GM19438 (cell line): Measurements from ENCODE around the gene BNIP5.

Experiments
- ATAC-seq: cut with Tn5 transposase; IDR thresholded peaks from one replicate; pipeline ENCODE4 v1.9.1; 2021; ENCODE audit warnings: low read depth; ENCODE audit not compliant: unreplicated experiment

The BNIP5 gene

DNA sequence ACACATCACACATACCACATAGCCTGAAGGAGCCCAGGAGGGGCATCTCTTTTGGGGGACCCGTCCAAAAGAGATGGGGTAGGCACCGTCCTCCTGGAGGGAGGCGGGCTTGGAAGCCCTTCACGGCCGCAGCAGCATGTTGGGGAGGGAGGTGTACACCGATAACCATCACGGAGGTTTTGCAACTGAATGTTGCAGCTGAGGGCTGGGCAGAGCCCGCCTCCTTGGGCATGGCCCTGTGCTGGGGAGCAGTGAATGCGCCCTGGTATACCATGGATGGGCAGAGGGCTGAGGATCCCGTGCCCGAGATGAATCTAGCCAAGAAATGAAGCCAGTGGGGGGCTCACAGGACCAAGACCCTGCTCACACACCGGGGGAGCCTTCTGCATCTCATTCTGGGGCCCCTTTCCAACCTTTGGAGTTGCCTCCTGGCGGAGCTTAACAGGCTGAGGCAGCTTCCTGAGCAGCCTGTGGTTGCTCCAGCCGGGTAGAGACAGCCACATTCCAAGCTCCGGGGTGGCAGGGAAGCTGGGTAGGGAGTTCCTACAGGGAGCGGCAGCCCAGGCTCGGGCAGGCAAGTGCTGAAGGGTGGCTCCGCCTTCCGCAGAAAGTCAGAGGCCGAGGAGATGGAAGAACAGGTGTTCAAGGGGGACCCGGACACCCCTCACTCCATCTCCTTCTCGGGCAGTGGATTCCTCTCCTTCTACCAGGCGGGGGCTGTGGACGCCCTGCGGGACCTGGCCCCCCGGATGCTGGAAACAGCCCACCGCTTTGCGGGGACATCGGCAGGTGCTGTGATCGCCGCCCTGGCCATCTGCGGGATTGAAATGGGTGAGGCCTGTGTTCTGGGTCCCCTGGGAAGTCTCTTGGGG lies 66.6 kb downstream of the BNIP5 start, which contains the start of gene PNPLA1:
PNPLA1 (plus strand) TSS at position 227 of the 872 bp plus-strand sequence; CDS start at position 627, 400 bp downstream.
- no peak for ATAC-seq

DNA sequence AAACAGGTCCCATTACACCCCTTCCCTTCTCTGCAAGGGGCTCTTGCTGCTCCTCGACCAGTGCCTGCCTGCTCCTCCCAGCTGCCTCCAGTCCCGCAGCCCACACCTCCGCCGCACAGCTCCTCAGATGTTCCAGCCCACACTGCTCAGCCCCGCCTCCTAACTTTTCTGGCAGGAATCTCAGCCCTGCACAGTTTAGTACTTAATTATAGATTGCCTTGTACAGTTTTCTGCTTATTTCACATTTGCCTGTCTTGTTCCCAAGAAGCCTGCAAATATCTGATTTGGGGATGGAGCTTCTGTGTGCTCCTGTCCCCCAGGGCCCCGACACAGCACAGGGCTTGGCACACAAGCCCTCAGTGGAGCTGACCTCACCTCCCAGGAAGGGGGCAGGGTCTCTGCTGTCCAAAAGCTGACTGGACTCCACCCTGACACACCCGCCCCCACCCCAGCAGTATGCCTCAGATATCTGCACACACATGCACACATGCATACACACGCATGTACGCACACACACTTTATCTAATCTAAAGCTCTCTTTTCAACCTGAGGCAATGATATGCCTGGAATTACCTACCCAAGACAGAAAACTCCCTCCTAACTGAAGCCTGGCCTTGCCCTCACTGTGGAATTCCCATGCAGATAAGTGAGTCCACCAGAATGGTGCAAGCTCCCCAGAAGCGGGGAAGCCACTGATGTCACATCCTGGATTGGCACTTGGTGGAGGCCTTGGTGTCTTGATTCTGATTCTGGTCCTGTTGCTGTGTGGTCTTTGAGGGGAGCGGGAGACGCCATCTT lies 68.0 kb downstream of the BNIP5 start:
- no peak for ATAC-seq

DNA sequence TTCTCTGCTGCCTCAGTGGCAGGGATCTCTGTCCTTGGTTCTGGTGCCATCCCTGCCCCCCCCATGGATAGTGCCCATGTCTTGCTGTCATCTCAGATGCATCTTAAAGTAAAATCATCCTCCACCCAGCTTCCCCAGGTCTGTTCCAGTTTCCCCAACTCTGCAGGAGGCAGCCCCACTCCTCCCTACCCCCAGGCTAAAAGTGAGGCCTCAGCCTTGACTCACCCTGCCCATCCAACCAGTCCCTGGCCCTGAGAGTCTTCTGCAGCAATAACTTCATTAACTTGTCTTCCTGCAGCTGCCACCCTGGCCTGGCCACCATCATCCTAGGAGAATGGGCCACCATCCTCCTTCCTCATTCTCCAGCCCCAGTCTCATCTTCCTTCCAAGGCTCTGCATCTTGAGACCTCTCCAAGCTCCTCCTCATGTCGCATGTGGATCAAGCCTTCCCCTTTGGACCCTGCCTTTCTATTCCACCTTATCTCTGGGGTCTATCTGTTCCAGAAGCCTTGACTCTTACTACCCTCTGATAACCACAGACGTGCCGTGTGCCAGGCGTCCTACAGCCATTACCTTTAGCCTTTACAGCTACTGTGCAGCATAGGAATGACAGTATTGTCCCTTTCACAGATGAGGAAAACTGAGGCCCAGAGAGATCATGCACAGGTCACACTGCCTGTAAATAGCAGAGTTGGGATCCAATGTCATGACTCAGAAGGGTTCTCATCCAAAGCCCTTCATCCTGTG lies 68.8 kb downstream of the BNIP5 start:
- no peak for ATAC-seq

DNA sequence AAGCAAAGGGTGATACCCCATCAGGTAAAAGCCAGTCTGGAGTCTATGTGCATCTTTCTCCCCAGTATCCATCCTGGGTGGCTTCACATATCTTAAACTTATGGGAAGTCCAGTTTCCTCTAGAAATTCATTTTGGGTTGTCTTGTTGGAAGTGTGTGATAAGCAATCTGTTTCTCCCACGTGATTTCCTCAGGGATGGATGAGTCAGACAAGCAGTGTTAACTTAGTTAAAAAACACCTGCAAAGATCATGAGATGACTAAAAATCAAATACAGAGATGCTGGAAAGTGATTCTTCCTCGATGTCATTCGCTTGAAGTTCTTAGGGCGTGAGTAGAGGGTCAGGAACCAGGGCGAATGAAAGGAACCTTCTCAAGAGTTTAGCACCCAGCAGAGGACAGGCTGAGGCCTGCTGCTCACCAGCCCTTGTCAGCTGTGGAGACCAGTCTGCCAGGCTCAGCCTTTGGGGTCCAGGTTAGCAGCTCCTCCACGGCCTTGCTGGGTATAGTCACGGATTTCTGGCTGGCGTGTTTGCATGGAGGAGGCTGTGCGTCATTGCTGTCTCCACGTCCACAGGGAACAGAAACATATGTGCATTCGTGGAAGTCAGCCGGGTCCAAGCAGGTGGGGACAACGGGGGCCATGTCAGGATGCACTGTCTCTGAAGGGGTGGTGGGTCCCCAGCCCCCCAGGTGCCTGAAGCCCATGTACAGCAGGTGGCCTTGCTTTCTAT lies 69.6 kb downstream of the BNIP5 start:
- no peak for ATAC-seq
